ENCODE measurements around the gene GRAMD1A.

DNA sequence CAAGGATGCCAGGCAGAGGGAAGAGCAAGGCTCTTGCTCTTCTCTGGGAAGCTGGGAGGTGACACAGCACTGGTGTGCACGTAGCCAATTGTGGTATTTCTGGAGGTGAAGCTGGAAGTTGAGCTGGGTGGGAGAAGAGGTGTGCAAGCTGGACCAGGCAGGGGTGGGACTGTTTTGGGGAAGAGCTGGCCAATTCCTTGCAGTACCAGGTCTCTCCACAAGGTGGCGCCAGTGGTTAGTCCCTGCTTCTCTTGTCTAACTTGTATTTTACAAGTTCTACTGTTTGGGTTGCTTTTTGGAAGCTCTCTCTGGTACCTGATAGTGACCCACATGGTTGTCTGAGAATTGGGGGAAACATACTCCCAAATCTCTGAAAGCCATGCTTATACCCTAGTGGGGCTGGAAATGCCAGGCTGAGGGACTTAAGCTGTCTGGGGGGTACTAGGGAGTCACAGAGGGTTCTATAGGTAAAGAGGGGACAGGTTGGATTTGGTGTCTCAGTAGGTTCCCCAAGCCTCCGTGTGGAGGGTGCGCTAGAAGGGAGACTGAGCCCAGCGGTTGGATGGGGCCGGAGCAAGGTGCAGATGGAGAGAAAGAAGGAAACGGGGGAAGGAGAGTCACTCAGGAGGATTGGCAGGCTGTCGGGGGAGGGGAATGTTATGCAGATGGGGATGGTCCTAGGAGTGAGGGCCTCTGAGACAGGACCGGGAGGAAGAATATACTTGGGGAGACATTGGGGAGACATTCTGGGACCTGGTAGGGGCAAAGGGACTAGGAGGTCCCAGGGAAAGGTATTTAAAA, 44.4 kb downstream of the GRAMD1A start:
- TF ChIP-seq ZFP30 (CRISPR knock-in tag; IDR thresholded peaks at IDR 0.05) (no peak), PATZ1 (CRISPR knock-in tag; IDR thresholded peaks at IDR 0.05; ENCODE audit: borderline replicate concordance) (no peak), RARB (CRISPR knock-in tag; IDR thresholded peaks at IDR 0.05) (no peak), ZC3H10 (CRISPR knock-in tag; IDR thresholded peaks at IDR 0.05) (no peak), TOX (CRISPR knock-in tag; IDR thresholded peaks at IDR 0.05; ENCODE audit: borderline replicate concordance) (no peak), PPARA (CRISPR knock-in tag; IDR thresholded peaks at IDR 0.05; ENCODE audit: borderline replicate concordance) (no peak), GLIS3 (CRISPR knock-in tag; IDR thresholded peaks at IDR 0.05) (no peak), ZNF70 (CRISPR knock-in tag; IDR thresholded peaks at IDR 0.05) (no peak), ZNF8 (CRISPR knock-in tag; IDR thresholded peaks at IDR 0.05) (no peak)
- TF ChIP-seq, protein P1, sequence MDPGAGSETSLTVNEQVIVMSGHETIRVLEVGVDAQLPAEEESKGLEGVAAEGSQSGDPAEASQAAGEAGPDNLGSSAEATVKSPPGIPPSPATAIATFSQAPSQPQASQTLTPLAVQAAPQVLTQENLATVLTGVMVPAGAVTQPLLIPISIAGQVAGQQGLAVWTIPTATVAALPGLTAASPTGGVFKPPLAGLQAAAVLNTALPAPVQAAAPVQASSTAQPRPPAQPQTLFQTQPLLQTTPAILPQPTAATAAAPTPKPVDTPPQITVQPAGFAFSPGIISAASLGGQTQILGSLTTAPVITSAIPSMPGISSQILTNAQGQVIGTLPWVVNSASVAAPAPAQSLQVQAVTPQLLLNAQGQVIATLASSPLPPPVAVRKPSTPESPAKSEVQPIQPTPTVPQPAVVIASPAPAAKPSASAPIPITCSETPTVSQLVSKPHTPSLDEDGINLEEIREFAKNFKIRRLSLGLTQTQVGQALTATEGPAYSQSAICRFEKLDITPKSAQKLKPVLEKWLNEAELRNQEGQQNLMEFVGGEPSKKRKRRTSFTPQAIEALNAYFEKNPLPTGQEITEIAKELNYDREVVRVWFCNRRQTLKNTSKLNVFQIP (CRISPR knock-in tag; IDR thresholded peaks at IDR 0.05; ENCODE audit: borderline replicate concordance, low read depth), result no peak
- TF ChIP-seq, protein P2, sequence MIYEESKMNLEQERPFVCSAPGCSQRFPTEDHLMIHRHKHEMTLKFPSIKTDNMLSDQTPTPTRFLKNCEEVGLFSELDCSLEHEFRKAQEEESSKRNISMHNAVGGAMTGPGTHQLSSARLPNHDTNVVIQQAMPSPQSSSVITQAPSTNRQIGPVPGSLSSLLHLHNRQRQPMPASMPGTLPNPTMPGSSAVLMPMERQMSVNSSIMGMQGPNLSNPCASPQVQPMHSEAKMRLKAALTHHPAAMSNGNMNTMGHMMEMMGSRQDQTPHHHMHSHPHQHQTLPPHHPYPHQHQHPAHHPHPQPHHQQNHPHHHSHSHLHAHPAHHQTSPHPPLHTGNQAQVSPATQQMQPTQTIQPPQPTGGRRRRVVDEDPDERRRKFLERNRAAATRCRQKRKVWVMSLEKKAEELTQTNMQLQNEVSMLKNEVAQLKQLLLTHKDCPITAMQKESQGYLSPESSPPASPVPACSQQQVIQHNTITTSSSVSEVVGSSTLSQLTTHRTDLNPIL (CRISPR knock-in tag; IDR thresholded peaks at IDR 0.05; ENCODE audit: low read depth), result no peak
